Smooth muscle cell (in vitro differentiated cells): Measurements from ENCODE around the gene SIPA1L3. TPM values are rescaled to one million over a fixed set of nuclear protein-coding genes. Genes with fewer than 3 reads are reported as not detected.

ENCODE experiments used
- DNase-seq: peaks from one replicate; lab custom pipeline; 2025; ENCODE audit not compliant: unreplicated experiment; lab: John Stamatoyannopoulos, UW
- H2AFZ ChIP-seq: fragments of 200-600 bp; sonication (generic); 2 replicates; pipeline ENCODE4 v1.6.0; 2016; ENCODE audit warnings: antibody characterized with exemption, low read depth, mild to moderate bottlenecking
- H3F3A ChIP-seq: fragments of 200-600 bp; sonication (generic); 2 replicates; pipeline ENCODE4 v1.6.0; 2017; ENCODE audit warnings: antibody characterized with exemption, low read depth
- H3K27ac ChIP-seq: fragments of 200-600 bp; sonication (generic); 2 replicates; pipeline ENCODE4 v1.5.1; 2016; ENCODE audit warnings: low read depth, mild to moderate bottlenecking
- H3K27me3 ChIP-seq: fragments of 200-600 bp; sonication (generic); 2 replicates; pipeline ENCODE4 v1.6.1; 2016; ENCODE audit warnings: low read depth, mild to moderate bottlenecking
- H3K36me3 ChIP-seq: fragments of 200-600 bp; sonication (generic); 2 replicates; pipeline ENCODE4 v1.5.1; 2016; ENCODE audit warnings: low read depth
- H3K4me1 ChIP-seq: fragments of 200-600 bp; sonication (generic); 2 replicates; pipeline ENCODE4 v1.5.1; 2016; ENCODE audit warnings: low read depth
- H3K4me2 ChIP-seq: fragments of 200-600 bp; sonication (generic); 2 replicates; pipeline ENCODE4 v1.6.0; 2016; ENCODE audit warnings: mild to moderate bottlenecking
- H3K4me3 ChIP-seq: fragments of 200-600 bp; sonication (generic); 2 replicates; pipeline ENCODE4 v1.5.1; 2016; ENCODE audit warnings: mild to moderate bottlenecking
- H3K79me2 ChIP-seq: fragments of 200-600 bp; sonication (generic); 2 replicates; pipeline ENCODE4 v1.6.0; 2016; ENCODE audit warnings: low read depth, mild to moderate bottlenecking
- H3K9ac ChIP-seq: fragments of 200-600 bp; sonication (generic); 2 replicates; pipeline ENCODE4 v1.6.0; 2016; ENCODE audit warnings: low read depth
- H3K9me3 ChIP-seq: fragments of 200-600 bp; sonication (generic); replicated peaks from 2 replicates; pipeline ENCODE4 v1.5.1; 2016; ENCODE audit warnings: low read depth
- H4K20me1 ChIP-seq: fragments of 200-600 bp; sonication (generic); 2 replicates; pipeline ENCODE4 v1.6.0; 2016; ENCODE audit warnings: low read depth
- CTCF ChIP-seq: fragments of 200-600 bp; sonication (generic); IDR thresholded peaks from 2 replicates; pipeline ENCODE4 v1.5.1; 2017; ENCODE audit warnings: borderline replicate concordance, mild to moderate bottlenecking, antibody characterized with exemption; ENCODE audit not compliant: insufficient read depth, poor library complexity, severe bottlenecking
- WGBS: methylation state at CpG from one replicate; pipeline ENCODE4 v1.1.7; 2016; ENCODE audit warnings: low lambda C conversion rate; 5-methylcytosine and 5-hydroxymethylcytosine counted together
- polyA plus RNA-seq: library from polyadenylated mRNA; unstranded; fragments of >200 nt; fragmentation: Nextera tagmentation; extraction: Ambion mirVana; gene quantifications from 2 replicates; pipeline ENCODE4 v1.2.1, GENCODE V29; 2016
- total RNA-seq: library from RNA; depleted of rRNA; stranded (reverse); fragments of >200 nt; gene quantifications from 2 replicates; pipeline ENCODE4 v1.2.3, GENCODE V29; 2014

SIPA1L3 gene
- total and polyA plus RNA-seq, 2 experiments from 2014 or later: 6.5 to 7.6 TPM

- Histone ChIP-seq H3F3A (no peaks in the 10 kb centered on the region), H3K4me3 (no peak overlapping the region), H3K79me2 (no peaks in the 10 kb centered on the region), H3K36me3 (no peaks in the 10 kb centered on the region), H3K4me2 (no peak overlapping the region), H3K9ac (no peak overlapping the region), H4K20me1 (no peaks in the 10 kb centered on the region), H3K4me1 (peaks cover 8% of the 10 kb centered on the region), H3K9me3 (no peaks in the 10 kb centered on the region), H2AFZ (no peak overlapping the region), H3K27me3 (no peaks in the 10 kb centered on the region), H3K27ac (no peak overlapping the region)
- TF ChIP-seq CTCF: no peak
- no peak for DNase-seq
- WGBS: 76% methylated on average over 12 of the region's 12 CpGs
Measured at GRCh38 chr19:37966662-37967231, 59.7 kb downstream of the SIPA1L3 start.

GRCh38 chr19:37969695-37970094 lies 62.7 kb downstream of the SIPA1L3 start:
- 83% methylated on average over 5 of the region's 5 CpGs for WGBS
- no peak for TF ChIP-seq CTCF
- no peak overlapping the region for H3K9ac ChIP-seq
- DNase-seq: no peak
- H3K79me2 ChIP-seq: no peaks in the 10 kb centered on the region
- no peak overlapping the region for H2AFZ ChIP-seq
- no peaks in the 10 kb centered on the region for H3F3A ChIP-seq
- no peak overlapping the region for H3K4me3 ChIP-seq
- H3K27ac ChIP-seq: no peak overlapping the region
- H3K4me1 ChIP-seq: peaks cover 8% of the 10 kb centered on the region
- no peaks in the 10 kb centered on the region for H4K20me1 ChIP-seq
- H3K36me3 ChIP-seq: no peaks in the 10 kb centered on the region
- no peaks in the 10 kb centered on the region for H3K27me3 ChIP-seq
- H3K9me3 ChIP-seq: no peaks in the 10 kb centered on the region
- no peak overlapping the region for H3K4me2 ChIP-seq

- Histone ChIP-seq H4K20me1 (no peaks in the 10 kb centered on the region), H3K27ac (no peak overlapping the region), H3K9ac (no peak overlapping the region), H3K27me3 (no peaks in the 10 kb centered on the region), H3K9me3 (no peaks in the 10 kb centered on the region), H2AFZ (no peak overlapping the region), H3F3A (no peaks in the 10 kb centered on the region), H3K36me3 (no peaks in the 10 kb centered on the region), H3K79me2 (no peaks in the 10 kb centered on the region), H3K4me2 (no peak overlapping the region), H3K4me3 (no peak overlapping the region), H3K4me1 (peaks cover 8% of the 10 kb centered on the region)
- 92% methylated on average over 4 of the region's 4 CpGs for WGBS
- no peak for TF ChIP-seq CTCF
- no peak for DNase-seq
Measured at GRCh38 chr19:37970699-37971098, 63.7 kb downstream of the SIPA1L3 start.

- H3F3A ChIP-seq: no peaks in the 10 kb centered on the region
- peaks cover 4% of the 10 kb centered on the region for H3K4me1 ChIP-seq
- H3K79me2 ChIP-seq: no peaks in the 10 kb centered on the region
- DNase-seq: no peak
- H3K27me3 ChIP-seq: no peaks in the 10 kb centered on the region
- TF ChIP-seq CTCF: no peak
- H3K9ac ChIP-seq: no peak overlapping the region
- H3K4me3 ChIP-seq: no peak overlapping the region
- WGBS: 97% methylated on average over 3 of the region's 3 CpGs
- H3K36me3 ChIP-seq: no peaks in the 10 kb centered on the region
- no peak overlapping the region for H3K27ac ChIP-seq
- H4K20me1 ChIP-seq: no peaks in the 10 kb centered on the region
- H3K9me3 ChIP-seq: no peaks in the 10 kb centered on the region
- H2AFZ ChIP-seq: no peak overlapping the region
- H3K4me2 ChIP-seq: no peak overlapping the region
Measured at GRCh38 chr19:37972803-37973202, 65.8 kb downstream of the SIPA1L3 start.
